ENCODE measurements around the gene PAX8. TPM values are rescaled to one million over a fixed set of nuclear protein-coding genes. Genes with fewer than 3 reads are reported as not detected.

The PAX8 gene
- total RNA-seq, 1 donor from 2014 or later = 2.1 TPM

DNA sequence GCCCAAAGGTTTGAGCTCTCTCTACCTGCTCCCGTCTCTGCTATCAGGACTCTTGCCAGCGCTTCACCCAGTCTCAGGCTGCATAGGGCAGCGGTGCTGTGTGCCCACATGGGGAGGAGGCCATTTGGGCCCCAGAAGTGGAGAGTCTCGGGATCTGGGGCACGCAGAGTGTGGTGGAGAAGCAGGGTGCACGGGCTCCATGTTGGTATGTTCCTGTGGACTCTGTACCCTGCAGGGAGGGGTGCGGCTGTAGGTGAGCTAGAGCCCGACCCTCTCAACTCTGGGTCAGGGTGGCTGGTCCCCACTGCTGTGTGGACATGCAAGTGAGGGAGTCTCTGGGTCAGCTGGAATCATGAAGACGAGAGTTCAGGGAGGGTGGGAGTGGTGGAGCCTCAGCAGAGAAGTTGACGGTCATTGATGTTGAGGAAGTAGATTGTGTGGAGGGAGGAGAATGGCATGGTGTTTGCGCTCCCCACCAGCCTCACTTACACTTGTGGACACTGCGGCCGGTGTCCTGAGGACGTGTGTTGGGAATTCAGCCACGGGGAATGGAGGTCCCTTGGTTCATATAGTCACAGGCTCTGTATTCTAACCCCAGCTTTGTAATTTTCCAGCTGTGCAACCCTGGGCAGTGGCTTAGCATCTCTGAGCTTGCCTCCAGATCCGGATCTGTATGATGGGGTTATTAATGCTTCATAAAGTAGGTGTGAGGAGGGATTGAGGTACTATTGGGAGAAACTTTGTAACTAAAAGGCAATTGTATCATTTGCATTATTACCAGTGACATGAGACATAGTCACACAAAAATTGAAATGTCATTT lies 105.8 kb downstream of the PAX8 start:
- no peak for TF ChIP-seq CTCF (IDR thresholded peaks at IDR 0.05; ENCODE audit: unreplicated experiment)
- no peak overlapping the region for H3K4me3 Mint-ChIP-seq (ENCODE audit: unreplicated experiment)
- peaks cover 5% of the 10 kb centered on the region for H3K27me3 Mint-ChIP-seq (ENCODE audit: unreplicated experiment)
- no peak for DNase-seq (ENCODE audit: low spot score)
- H3K4me1 Mint-ChIP-seq (ENCODE audit: unreplicated experiment) = peaks cover 8% of the 10 kb centered on the region
- no peak overlapping the region for H3K27ac Mint-ChIP-seq (ENCODE audit: unreplicated experiment)
- H3K9me3 Mint-ChIP-seq (ENCODE audit: unreplicated experiment) = no peaks in the 10 kb centered on the region
- peaks cover 3% of the 10 kb centered on the region for H3K36me3 Mint-ChIP-seq (ENCODE audit: low read depth, unreplicated experiment)

DNA sequence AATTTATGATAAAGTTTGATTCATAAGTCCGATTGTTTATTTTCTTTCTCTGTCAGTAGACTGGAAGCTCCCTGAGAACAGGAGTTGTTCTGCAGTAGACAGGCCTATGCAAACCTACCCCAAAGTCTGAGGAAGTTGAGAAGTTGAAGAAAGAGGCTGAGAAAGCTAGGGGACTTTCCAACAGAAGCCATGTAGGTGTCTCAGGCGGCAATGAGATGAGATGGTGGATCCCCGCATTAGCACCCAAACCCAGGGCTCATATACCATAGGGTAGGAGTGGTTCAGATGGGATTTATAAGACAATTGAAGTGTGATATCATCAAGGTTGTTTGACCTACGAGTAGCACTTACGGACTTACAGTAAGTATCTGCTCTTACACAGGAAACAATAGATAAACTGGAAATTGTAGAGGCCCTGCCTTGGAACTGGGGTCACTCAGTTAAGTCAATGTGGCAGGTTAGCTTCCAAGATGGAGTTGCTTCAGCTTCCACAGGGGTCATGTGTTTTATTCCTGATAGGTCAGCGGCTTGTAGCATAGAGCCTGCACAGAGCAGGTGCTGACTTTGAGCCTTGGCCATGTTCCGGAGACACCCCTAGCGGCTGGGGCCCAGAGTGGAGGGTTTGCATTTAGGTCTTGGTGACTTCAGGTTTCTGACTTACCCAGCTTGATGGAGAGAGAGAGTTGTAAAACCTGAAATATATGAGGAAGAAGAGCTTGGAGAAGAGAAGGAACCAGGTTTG lies 107.2 kb downstream of the PAX8 start:
- Mint-ChIP-seq H3K27me3 (ENCODE audit: unreplicated experiment) (peaks cover 5% of the 10 kb centered on the region), H3K9me3 (ENCODE audit: unreplicated experiment) (no peaks in the 10 kb centered on the region), H3K36me3 (ENCODE audit: low read depth, unreplicated experiment) (peaks cover 3% of the 10 kb centered on the region), H3K27ac (ENCODE audit: unreplicated experiment) (no peak overlapping the region), H3K4me3 (ENCODE audit: unreplicated experiment) (no peak overlapping the region), H3K4me1 (ENCODE audit: unreplicated experiment) (peaks cover 11% of the 10 kb centered on the region)
- TF ChIP-seq CTCF (IDR thresholded peaks at IDR 0.05; ENCODE audit: unreplicated experiment) = no peak
- DNase-seq (ENCODE audit: low spot score) = no peak

GRCh38 chr2:113169586-113169985 lies 109.1 kb downstream of the PAX8 start:
- Mint-ChIP-seq H3K9me3 (ENCODE audit: unreplicated experiment) (no peaks in the 10 kb centered on the region), H3K4me1 (ENCODE audit: unreplicated experiment) (peaks cover 21% of the 10 kb centered on the region), H3K27ac (ENCODE audit: unreplicated experiment) (no peak overlapping the region), H3K4me3 (ENCODE audit: unreplicated experiment) (no peak overlapping the region), H3K36me3 (ENCODE audit: low read depth, unreplicated experiment) (peaks cover 3% of the 10 kb centered on the region), H3K27me3 (ENCODE audit: unreplicated experiment) (peaks cover 1% of the 10 kb centered on the region)
- TF ChIP-seq CTCF (IDR thresholded peaks at IDR 0.05; ENCODE audit: unreplicated experiment) = no peak
- DNase-seq (ENCODE audit: low spot score) = no peak

DNA sequence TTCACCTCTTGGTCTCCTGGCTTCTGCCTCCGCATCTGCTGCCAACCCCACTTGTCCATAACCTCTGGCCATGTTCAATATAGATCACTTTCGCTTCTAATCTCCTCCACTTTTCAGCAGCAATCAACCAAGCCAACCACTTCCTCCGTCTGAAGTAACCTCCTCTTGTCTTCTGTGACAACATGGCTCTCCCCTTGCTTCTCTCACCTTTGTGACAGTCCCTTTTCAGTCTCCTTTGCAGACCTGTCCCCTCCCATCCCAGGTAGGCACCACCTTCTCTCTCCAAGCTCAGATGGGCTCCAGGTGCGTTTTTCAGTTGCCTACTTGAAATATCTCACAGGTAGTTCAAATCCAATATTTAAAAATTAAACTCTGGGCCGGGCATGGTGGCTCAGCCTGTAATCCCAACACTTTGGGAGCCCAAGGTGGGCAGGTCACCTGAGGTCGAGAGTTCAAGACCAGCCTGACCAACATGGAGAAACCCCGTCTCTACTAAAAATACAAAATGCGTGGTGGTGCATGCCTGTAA lies 109.7 kb downstream of the PAX8 start:
- Mint-ChIP-seq H3K4me3 (ENCODE audit: unreplicated experiment) (no peak overlapping the region), H3K36me3 (ENCODE audit: low read depth, unreplicated experiment) (peaks cover 3% of the 10 kb centered on the region), H3K4me1 (ENCODE audit: unreplicated experiment) (peaks cover 24% of the 10 kb centered on the region), H3K27me3 (ENCODE audit: unreplicated experiment) (peaks cover 1% of the 10 kb centered on the region), H3K27ac (ENCODE audit: unreplicated experiment) (no peak overlapping the region), H3K9me3 (ENCODE audit: unreplicated experiment) (no peaks in the 10 kb centered on the region)
- no peak for DNase-seq (ENCODE audit: low spot score)
- no peak for TF ChIP-seq CTCF (IDR thresholded peaks at IDR 0.05; ENCODE audit: unreplicated experiment)

DNA sequence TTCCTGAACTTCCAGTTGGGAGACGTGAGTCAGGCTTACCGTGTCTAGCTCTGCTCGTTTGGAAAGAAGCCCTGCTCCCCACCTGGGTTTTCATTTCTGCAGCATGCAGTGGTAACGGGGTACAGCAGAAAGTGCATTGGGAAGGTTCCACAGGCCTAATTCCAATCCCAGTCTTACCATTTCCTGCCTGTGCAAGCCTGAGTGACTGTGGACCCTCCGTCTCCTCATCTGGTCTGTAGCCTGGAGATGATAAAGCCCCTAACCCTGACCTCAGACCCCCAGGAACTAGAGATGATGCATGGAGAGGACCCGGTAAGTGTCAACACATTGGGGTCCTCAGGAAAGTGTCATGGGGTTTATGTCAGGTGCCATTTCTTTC lies 110.8 kb downstream of the PAX8 start:
- Mint-ChIP-seq H3K4me1 (ENCODE audit: unreplicated experiment) (peaks cover 22% of the 10 kb centered on the region), H3K27me3 (ENCODE audit: unreplicated experiment) (no peaks in the 10 kb centered on the region), H3K36me3 (ENCODE audit: low read depth, unreplicated experiment) (peaks cover 3% of the 10 kb centered on the region), H3K9me3 (ENCODE audit: unreplicated experiment) (no peaks in the 10 kb centered on the region), H3K4me3 (ENCODE audit: unreplicated experiment) (no peak overlapping the region), H3K27ac (ENCODE audit: unreplicated experiment) (no peak overlapping the region)
- no peak for TF ChIP-seq CTCF (IDR thresholded peaks at IDR 0.05; ENCODE audit: unreplicated experiment)
- DNase-seq (ENCODE audit: low spot score) = no peak

Data from endothelial cell (in vitro differentiated cells).